ENCODE results near the gene USP40. TPM values are rescaled to one million over a fixed set of nuclear protein-coding genes. Genes with fewer than 3 reads are reported as not detected.

The USP40 gene
- total RNA-seq, 1 donor from 2014 or later: 21.8 TPM

Other genes starting within 250 kb of the USP40 start
- 27.1 TPM for gene DGKD, start 212.3 kb downstream of the USP40 start, total RNA-seq
- gene UGT1A8, start 50.9 kb upstream of the USP40 start, total RNA-seq: not detected
- gene UGT1A10, start 69.7 kb upstream of the USP40 start, total RNA-seq: not detected
- gene UGT1A9, start 105.1 kb upstream of the USP40 start, total RNA-seq: not detected
- gene UGT1A7, start 115.1 kb upstream of the USP40 start, total RNA-seq: not detected
- not detected for gene UGT1A6, start 126.1 kb upstream of the USP40 start, total RNA-seq
- gene UGT1A5, start 146.1 kb upstream of the USP40 start, total RNA-seq: not detected
- gene UGT1A4, start 152.0 kb upstream of the USP40 start, total RNA-seq: not detected
- gene UGT1A3, start 162.3 kb upstream of the USP40 start, total RNA-seq: not detected
- not detected for gene UGT1A1, start 193.5 kb upstream of the USP40 start, total RNA-seq
- not detected for gene MROH2A, start 211.5 kb upstream of the USP40 start, total RNA-seq